RWPE2 (cell line): ENCODE data around the gene CAP2.

ENCODE experiments used
- ATAC-seq: fragments of 200-7000 bp; cut with Tn5 transposase; 3 replicates; pipeline ENCODE4 v1.9.1; 2021; ENCODE audit warnings: low read depth
- DNase-seq: peaks from one replicate; pipeline ENCODE4 v3.0.0-alpha.2; 2020; ENCODE audit warnings: low spot score
- H3K27ac ChIP-seq: fragments of 450-650 bp; 2 replicates; pipeline ENCODE4 v1.5.1; 2017; ENCODE audit warnings: mild to moderate bottlenecking; ENCODE audit not compliant: poor library complexity, severe bottlenecking
- H3K27me3 ChIP-seq: fragments of 250-450 bp; sonication (Bioruptor Pico); 2 replicates; pipeline ENCODE4 v1.5.1; 2021; ENCODE audit warnings: mild to moderate bottlenecking, moderate library complexity; ENCODE audit not compliant: insufficient read depth, poor library complexity, severe bottlenecking
- H3K36me3 ChIP-seq: fragments of 250-450 bp; sonication (Bioruptor Pico); 2 replicates; pipeline ENCODE4 v1.5.1; 2020; ENCODE audit warnings: low read depth, mild to moderate bottlenecking, moderate library complexity
- H3K4me1 ChIP-seq: fragments of 250-450 bp; sonication (Bioruptor Pico); 2 replicates; pipeline ENCODE4 v1.5.1; 2021; ENCODE audit warnings: mild to moderate bottlenecking, moderate library complexity; ENCODE audit not compliant: insufficient read depth, poor library complexity, severe bottlenecking
- H3K4me3 ChIP-seq: fragments of 250-450 bp; sonication (Bioruptor Pico); 2 replicates; pipeline ENCODE4 v1.5.1; 2021; ENCODE audit warnings: mild to moderate bottlenecking, moderate library complexity; ENCODE audit not compliant: severe bottlenecking
- H3K9me3 ChIP-seq: fragments of 250-450 bp; sonication (Bioruptor Pico); 2 replicates; pipeline ENCODE4 v1.5.1; 2021; ENCODE audit warnings: mild to moderate bottlenecking, moderate library complexity; ENCODE audit not compliant: severe bottlenecking
- CTCF ChIP-seq: fragments of 450-650 bp; IDR thresholded peaks from one replicate; pipeline ENCODE4 v1.5.1; 2017; ENCODE audit warnings: mild to moderate bottlenecking, moderate library complexity; ENCODE audit not compliant: poor library complexity, severe bottlenecking

CAP2 gene

GRCh38 chr6:17469006-17469832 lies 75.8 kb downstream of the CAP2 start:
- DNase-seq, result no peak
- no peaks in the 10 kb centered on the region for H3K9me3 ChIP-seq

GRCh38 chr6:17470202-17470937 lies 77.0 kb downstream of the CAP2 start:
- Histone ChIP-seq H3K9me3 (no peaks in the 10 kb centered on the region), H3K4me1 (peaks cover 6% of the 10 kb centered on the region), H3K27ac (no peak overlapping the region), H3K4me3 (no peak overlapping the region), H3K27me3 (no peaks in the 10 kb centered on the region), H3K36me3 (no peaks in the 10 kb centered on the region)
- TF ChIP-seq CTCF, result no peak
- DNase-seq (no peak), ATAC-seq (no peak)

More at GRCh38 chr6:17469006-17469832, 75.8 kb downstream of the CAP2 start:
- no peak overlapping the region for H3K27ac ChIP-seq
- H3K4me3 ChIP-seq, result no peak overlapping the region
- H3K27me3 ChIP-seq, result no peaks in the 10 kb centered on the region
- no peaks in the 10 kb centered on the region for H3K36me3 ChIP-seq
- no peak for TF ChIP-seq CTCF
- ATAC-seq, result no peak
- H3K4me1 ChIP-seq, result peaks cover 6% of the 10 kb centered on the region

GRCh38 chr6:17470938-17471327 lies 77.5 kb downstream of the CAP2 start:
- Histone ChIP-seq H3K27ac (no peak overlapping the region), H3K4me1 (peaks cover 6% of the 10 kb centered on the region), H3K9me3 (no peaks in the 10 kb centered on the region), H3K27me3 (no peaks in the 10 kb centered on the region), H3K36me3 (no peaks in the 10 kb centered on the region), H3K4me3 (no peak overlapping the region)
- DNase-seq (no peak), ATAC-seq (0 out of 3 replicates have a peak, but pooled peaks have one; percentile 27)
- no peak for TF ChIP-seq CTCF

- DNase-seq, result no peak
- H3K27me3 ChIP-seq, result no peaks in the 10 kb centered on the region
- ATAC-seq, result no peak
- peaks cover 6% of the 10 kb centered on the region for H3K4me1 ChIP-seq
- no peak overlapping the region for H3K27ac ChIP-seq
- H3K9me3 ChIP-seq, result no peaks in the 10 kb centered on the region
- H3K36me3 ChIP-seq, result no peaks in the 10 kb centered on the region
- no peak overlapping the region for H3K4me3 ChIP-seq
- no peak for TF ChIP-seq CTCF
Measured at GRCh38 chr6:17472653-17473183, 79.3 kb downstream of the CAP2 start.
